ENCODE results near the gene TPSB2. TPM values are rescaled to one million over a fixed set of nuclear protein-coding genes. Genes with fewer than 3 reads are reported as not detected.
"Not testable (repeated sequence)": the region's sequence is repeated elsewhere in the genome, so short reads cannot be mapped to it uniquely, and the experiment has no call there.

The TPSB2 gene
- total RNA-seq, 2 experiments from 2014 or later = not detected

DNA sequence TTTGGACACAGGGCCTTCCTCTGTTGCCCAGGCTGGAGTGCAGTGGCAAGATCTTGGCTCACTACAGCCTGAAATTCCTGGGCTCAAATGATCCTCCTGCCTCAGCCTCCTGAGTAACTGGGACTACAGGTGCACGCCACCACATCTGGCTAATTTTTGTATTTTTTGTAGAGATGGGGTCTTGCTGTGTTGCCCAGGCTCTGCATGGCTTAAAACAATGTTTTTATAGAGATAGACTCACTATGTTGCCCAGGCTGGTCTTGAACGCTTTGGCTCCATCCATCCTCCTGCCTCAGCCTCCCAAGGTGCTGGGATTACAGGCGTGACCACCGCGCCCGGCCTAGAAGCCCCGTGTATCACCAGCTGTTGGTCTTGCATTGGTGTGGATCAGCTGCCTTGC, 39.4 kb upstream of the TPSB2 start:
- H3K27ac Mint-ChIP-seq; H3K36me3 Mint-ChIP-seq (ENCODE audit: low read depth); H3K27me3 Mint-ChIP-seq; H3K4me3 Mint-ChIP-seq; DNase-seq; H3K4me1 Mint-ChIP-seq; POLR2A ChIA-PET; H3K9me3 Mint-ChIP-seq: not testable (repeated sequence)
- CTCF ChIA-PET = interaction anchor here (0.6 kb wide), 1 partner anchor 537 kb away, joined by 3 read pairs; no protein-coding TSS in a partner anchor

DNA sequence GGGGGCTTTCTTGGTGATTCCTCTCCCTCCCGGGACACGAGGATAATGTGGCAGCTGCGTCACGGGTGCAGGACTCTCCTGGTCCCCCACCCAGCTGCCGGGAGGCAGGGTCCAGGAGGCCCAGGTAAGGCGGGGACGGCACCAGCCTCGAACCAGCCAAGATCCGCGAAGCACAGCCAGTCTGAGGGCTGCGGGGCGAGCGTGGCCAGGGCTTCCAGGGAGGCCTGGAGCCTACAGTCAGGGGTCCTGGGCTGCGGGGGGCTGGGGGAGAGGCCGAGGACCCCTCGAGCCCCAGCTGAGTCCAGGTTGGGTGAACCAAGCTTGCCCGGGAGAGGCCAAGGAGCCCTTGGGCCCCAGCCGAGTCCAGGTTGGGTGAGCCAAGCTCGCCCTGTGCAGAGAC, 35.8 kb upstream of the TPSB2 start:
- Mint-ChIP-seq H3K36me3 (ENCODE audit: low read depth) (no peaks in the 10 kb centered on the region), H3K4me3 (no peak overlapping the region), H3K9me3 (peaks cover 10% of the 10 kb centered on the region), H3K27me3 (peaks cover 7% of the 10 kb centered on the region), H3K4me1 (no peaks in the 10 kb centered on the region), H3K27ac (no peak overlapping the region)
- ChIA-PET CTCF (interaction anchor here (0.6 kb wide), 1 partner anchor 774 kb away, joined by 3 read pairs; no protein-coding TSS in a partner anchor), POLR2A (no interaction called here)
- DNase-seq = no peak

DNA sequence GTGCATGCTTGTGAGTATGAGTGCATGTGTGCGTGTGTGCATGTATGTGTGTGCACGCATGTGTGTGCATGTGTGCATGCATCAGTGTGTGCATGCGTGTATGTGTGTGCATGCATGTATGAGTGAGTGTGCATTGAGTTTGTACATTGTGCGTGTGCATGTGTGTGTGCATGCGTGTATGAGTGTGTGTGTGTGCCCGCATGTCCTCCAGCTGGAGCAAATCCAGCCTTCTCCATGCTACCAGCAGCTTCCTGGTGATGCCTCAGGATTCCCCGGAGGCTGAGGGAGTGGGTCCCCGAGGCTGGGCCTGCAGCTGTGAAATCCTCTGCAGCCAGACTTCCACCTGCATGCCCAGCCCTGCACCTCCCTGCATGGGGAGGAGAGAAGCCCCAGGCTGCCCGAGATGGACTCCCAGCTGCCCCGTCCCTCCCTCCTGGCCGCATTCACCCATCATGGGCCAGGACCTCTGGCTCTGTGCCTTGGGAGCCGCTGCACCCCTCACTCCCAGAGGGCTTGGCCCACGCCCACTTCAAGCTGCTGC, 35.2 kb upstream of the TPSB2 start:
- no peaks in the 10 kb centered on the region for H3K36me3 Mint-ChIP-seq (ENCODE audit: low read depth)
- POLR2A ChIA-PET = no interaction called here
- no peak for DNase-seq
- H3K9me3 Mint-ChIP-seq = peaks cover 10% of the 10 kb centered on the region
- H3K4me3 Mint-ChIP-seq = no peak overlapping the region
- peaks cover 12% of the 10 kb centered on the region for H3K27me3 Mint-ChIP-seq
- no peak overlapping the region for H3K27ac Mint-ChIP-seq
- no peaks in the 10 kb centered on the region for H3K4me1 Mint-ChIP-seq
- CTCF ChIA-PET = interaction anchor here (0.6 kb wide), 1 partner anchor 774 kb away, joined by 3 read pairs; no protein-coding TSS in a partner anchor

DNA sequence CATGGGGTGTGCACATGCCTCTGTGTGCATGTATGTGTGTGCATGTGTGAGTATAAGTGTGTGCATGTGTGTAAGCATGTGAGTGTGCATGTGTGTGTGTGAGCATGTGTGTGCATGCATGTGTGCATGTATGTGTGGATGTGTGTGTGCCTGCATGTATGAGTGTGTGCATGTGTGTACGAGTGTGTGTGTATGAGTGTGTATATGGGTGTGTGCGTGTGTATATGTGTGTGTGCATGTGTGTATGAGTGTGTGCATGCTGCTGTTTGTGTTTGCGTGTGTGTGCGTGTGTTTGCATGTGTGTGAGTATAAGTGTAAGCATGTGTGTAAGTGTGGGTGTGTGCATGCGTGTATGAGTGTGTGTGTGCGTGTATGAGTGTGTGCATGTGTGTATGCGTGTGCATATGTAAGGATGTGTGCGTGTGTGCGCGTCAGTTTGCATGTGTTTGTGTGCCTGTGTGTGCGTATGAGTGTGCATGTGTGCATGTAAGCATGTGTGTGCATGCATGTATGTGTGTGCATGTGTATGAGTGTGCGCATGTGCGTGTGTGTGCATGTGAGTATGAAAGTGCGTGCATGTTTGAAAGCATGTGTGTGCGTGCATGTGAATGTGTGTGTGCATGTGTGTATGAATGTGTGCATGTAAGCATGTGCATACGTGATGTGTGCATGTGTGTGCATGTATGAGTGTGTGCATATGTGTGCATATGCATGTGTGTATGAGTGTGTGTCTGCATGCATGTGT, 34.5 kb upstream of the TPSB2 start:
- no peaks in the 10 kb centered on the region for H3K36me3 Mint-ChIP-seq (ENCODE audit: low read depth)
- POLR2A ChIA-PET = no interaction called here
- H3K27ac Mint-ChIP-seq = no peak overlapping the region
- H3K27me3 Mint-ChIP-seq = peaks cover 15% of the 10 kb centered on the region
- H3K4me3 Mint-ChIP-seq = no peak overlapping the region
- CTCF ChIA-PET = no interaction called here
- peaks cover 10% of the 10 kb centered on the region for H3K9me3 Mint-ChIP-seq
- H3K4me1 Mint-ChIP-seq = no peaks in the 10 kb centered on the region
- DNase-seq = no peak

DNA sequence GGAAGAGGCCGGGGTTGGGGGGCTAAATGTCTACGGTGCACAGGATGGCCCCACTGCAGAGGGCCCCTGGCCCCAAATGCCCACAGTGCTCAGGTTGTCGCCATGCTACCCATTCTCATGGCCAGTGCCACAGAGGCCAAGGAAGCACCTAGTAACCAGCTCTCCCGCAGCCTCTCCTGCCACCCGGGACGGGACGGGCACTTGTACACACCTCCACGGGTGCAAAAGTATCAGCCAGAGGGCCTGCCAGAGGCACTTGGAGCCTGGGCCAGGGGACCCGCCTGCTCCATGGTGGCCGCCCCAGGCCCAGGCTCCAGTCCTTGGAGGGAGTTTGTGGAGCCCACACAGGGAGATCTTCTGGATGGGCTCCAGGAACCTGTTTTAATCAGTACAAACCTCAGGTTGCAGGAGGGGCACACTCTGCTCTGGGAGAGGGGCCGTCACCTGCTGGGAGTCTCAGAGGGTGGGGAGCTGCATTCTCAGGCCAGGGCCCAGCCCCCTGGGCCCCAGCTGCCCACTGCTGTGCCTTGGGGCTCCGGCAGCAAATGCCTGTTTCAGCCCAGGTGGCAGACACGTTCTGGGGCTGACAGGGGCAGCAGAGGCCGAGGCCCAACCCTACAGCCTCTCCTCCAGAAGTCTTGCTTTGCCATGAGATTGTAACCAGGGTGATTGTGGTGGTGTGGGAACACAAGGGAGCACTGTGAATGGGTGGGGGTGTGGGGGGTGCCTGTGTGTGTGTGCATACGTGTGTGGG, 33.8 kb upstream of the TPSB2 start:
- H3K36me3 Mint-ChIP-seq (ENCODE audit: low read depth) = no peaks in the 10 kb centered on the region
- H3K9me3 Mint-ChIP-seq = peaks cover 10% of the 10 kb centered on the region
- DNase-seq = no peak
- ChIA-PET POLR2A (no interaction called here), CTCF (no interaction called here)
- peaks cover 2% of the 10 kb centered on the region for H3K4me1 Mint-ChIP-seq
- H3K27ac Mint-ChIP-seq = no peak overlapping the region
- H3K27me3 Mint-ChIP-seq = peaks cover 15% of the 10 kb centered on the region
- H3K4me3 Mint-ChIP-seq = no peak overlapping the region

DNA sequence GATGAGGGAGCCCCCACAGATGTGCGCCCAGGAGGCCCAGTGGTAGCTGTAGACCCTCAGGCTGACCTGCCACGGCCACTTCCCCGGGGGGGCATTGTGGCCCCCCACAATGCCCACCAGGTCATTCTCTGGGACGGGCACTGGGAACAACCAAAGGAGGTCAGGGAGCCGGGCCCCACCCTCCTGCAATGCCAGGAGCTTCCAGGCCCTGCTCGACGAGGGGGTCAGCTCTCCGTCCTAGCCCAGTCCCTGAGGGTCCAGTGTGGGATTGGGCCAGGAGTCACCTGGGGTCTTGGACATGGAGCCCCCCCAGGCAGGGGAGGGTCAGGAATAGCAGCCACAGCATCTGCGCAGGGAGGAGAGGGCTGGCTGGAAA, 32.9 kb upstream of the TPSB2 start:
- POLR2A ChIA-PET = no interaction called here
- H3K4me1 Mint-ChIP-seq = peaks cover 2% of the 10 kb centered on the region
- H3K27ac Mint-ChIP-seq = no peak overlapping the region
- no peak for DNase-seq
- H3K4me3 Mint-ChIP-seq = no peak overlapping the region
- peaks cover 10% of the 10 kb centered on the region for H3K9me3 Mint-ChIP-seq
- CTCF ChIA-PET = no interaction called here
- H3K36me3 Mint-ChIP-seq (ENCODE audit: low read depth) = no peaks in the 10 kb centered on the region
- H3K27me3 Mint-ChIP-seq = peaks cover 15% of the 10 kb centered on the region

DNA sequence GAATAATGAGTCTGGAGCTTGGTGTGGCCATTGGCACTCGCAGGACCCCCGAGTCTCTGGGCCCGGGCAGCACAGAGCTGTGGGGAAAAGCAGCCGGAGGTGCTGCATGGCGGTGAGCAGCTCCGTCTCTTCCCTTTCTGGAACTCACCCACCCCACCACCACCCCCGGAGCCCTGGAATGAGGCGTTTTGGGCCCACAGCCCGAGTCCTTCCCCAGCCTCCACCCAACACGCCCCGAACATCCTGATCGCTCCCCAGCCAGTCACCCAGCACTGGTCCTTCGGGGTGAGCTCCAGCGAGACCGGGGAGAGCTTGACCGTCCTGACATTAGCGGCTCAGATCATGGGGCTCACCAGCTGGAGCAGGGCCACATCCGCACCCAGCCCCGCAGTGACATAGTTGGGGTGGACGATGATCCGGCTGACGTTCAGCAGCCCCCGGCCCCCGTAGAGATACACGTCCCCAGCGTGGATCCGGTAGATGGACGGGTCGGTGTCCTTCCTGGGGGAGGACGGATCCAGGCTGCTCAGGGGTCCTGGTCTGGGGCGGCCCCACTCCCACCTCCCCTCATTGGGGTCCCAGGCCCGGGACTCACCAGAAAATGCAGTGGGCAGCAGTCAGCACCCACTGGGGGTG, 32.3 kb upstream of the TPSB2 start:
- ChIA-PET CTCF (interaction anchor here (0.5 kb wide), 1 partner anchor 731 kb away, joined by 3 read pairs; no protein-coding TSS in a partner anchor), POLR2A (no interaction called here)
- Mint-ChIP-seq H3K4me1 (peaks cover 2% of the 10 kb centered on the region), H3K27me3 (peaks cover 15% of the 10 kb centered on the region), H3K4me3 (no peak overlapping the region), H3K9me3 (peaks cover 10% of the 10 kb centered on the region), H3K27ac (no peak overlapping the region), H3K36me3 (ENCODE audit: low read depth) (no peaks in the 10 kb centered on the region)
- no peak for DNase-seq

DNA sequence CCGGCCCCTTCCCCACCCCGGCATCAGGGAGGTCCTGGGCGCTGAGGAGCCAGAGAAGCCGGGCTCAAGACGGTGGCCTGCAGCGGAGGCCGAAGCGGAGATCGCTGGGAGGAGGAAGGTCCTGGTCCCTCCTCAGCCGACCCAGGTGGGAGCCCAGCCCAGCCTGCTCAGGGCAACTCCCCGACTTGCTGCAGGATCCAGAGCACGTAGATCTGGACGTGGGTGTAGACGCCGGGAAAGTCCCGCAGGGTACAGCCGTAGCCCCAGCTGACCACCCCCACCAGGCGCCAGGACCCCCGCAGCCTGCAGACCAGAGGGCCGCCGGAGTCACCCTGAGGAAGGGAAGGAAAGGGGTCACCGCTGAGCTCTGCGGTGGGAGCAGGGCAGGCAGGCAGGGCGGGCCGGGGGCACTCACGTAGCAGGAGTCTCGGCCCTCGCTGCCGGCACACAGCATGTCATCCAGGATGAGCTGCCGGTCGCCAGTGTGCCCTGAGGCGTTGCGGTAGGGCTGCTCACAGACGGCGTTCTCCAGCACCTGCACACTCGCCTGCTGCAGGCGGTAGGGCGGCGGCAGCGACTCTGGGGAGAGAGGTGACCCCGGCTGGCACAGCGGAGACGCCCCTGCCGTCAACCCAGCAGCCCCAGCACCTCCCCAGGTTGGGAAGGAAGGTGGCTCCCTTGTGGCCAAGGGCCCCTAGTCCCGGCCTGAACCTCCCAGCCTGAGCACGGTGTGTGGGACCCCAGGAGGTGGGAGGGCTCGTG, 31.3 kb upstream of the TPSB2 start:
- H3K4me3 Mint-ChIP-seq = no peak overlapping the region
- H3K9me3 Mint-ChIP-seq = peaks cover 10% of the 10 kb centered on the region
- H3K27me3 Mint-ChIP-seq = peaks cover 15% of the 10 kb centered on the region
- POLR2A ChIA-PET = no interaction called here
- no peaks in the 10 kb centered on the region for H3K36me3 Mint-ChIP-seq (ENCODE audit: low read depth)
- peaks cover 2% of the 10 kb centered on the region for H3K4me1 Mint-ChIP-seq
- no peak for DNase-seq
- no peak overlapping the region for H3K27ac Mint-ChIP-seq
- CTCF ChIA-PET = interaction anchor here (0.6 kb wide), 1 partner anchor 40 kb away, joined by 3 read pairs; no protein-coding TSS in a partner anchor

DNA sequence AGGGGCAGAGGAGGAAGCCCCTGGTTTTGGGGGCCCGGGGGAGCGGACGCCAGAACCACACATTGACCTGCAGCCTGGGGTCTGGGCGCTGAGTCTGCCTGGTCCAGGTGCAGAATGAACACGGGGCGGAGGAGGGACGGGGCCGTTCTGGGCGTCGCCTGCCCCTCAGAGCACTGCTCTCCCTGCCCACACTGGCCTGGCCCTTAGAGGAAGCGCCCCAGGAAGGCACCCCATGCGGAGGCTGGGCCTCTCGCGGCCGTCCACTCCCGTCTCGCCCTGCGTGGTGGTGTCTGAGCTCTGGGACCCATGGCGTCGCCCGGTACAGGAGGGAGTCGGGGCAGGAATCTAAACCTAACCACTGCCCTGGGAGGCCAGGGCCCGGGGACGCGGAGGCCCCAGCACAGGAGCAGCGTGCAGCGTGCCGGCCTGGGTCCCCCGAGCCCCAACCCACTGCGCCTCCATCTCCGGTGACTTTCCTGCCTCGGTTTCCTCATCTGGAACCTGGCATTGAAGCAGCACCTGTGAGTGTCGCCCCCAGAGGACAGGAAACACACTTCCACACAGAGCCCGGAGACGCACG, 30.2 kb upstream of the TPSB2 start:
- peaks cover 10% of the 10 kb centered on the region for H3K9me3 Mint-ChIP-seq
- DNase-seq = no peak
- H3K27ac Mint-ChIP-seq = peak overlapping the region; percentile 7
- CTCF ChIA-PET = no interaction called here
- H3K36me3 Mint-ChIP-seq (ENCODE audit: low read depth) = no peaks in the 10 kb centered on the region
- H3K4me1 Mint-ChIP-seq = peaks cover 2% of the 10 kb centered on the region
- no peak overlapping the region for H3K4me3 Mint-ChIP-seq
- POLR2A ChIA-PET = no interaction called here
- H3K27me3 Mint-ChIP-seq = peaks cover 15% of the 10 kb centered on the region

DNA sequence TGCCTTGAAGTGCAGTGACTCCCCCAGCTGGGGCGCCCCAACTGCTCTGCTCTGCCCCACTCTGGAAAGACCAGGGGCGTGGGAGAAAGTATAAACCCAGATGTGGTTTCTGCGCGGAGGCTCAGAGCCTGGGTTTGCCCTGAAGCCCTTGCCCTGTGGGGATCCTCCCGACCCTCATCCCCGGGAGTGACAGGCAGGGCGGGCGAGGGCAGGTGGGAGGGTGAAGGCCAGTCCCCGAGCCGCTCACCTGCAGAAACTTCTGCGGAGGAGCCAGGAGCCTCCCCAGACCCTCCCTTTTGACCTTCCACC, 29.7 kb upstream of the TPSB2 start:
- peaks cover 2% of the 10 kb centered on the region for H3K4me1 Mint-ChIP-seq
- peaks cover 15% of the 10 kb centered on the region for H3K27me3 Mint-ChIP-seq
- no peak for DNase-seq
- H3K36me3 Mint-ChIP-seq (ENCODE audit: low read depth) = no peaks in the 10 kb centered on the region
- H3K9me3 Mint-ChIP-seq = peaks cover 6% of the 10 kb centered on the region
- ChIA-PET CTCF (no interaction called here), POLR2A (no interaction called here)
- no peak overlapping the region for H3K27ac Mint-ChIP-seq
- H3K4me3 Mint-ChIP-seq = no peak overlapping the region

DNA sequence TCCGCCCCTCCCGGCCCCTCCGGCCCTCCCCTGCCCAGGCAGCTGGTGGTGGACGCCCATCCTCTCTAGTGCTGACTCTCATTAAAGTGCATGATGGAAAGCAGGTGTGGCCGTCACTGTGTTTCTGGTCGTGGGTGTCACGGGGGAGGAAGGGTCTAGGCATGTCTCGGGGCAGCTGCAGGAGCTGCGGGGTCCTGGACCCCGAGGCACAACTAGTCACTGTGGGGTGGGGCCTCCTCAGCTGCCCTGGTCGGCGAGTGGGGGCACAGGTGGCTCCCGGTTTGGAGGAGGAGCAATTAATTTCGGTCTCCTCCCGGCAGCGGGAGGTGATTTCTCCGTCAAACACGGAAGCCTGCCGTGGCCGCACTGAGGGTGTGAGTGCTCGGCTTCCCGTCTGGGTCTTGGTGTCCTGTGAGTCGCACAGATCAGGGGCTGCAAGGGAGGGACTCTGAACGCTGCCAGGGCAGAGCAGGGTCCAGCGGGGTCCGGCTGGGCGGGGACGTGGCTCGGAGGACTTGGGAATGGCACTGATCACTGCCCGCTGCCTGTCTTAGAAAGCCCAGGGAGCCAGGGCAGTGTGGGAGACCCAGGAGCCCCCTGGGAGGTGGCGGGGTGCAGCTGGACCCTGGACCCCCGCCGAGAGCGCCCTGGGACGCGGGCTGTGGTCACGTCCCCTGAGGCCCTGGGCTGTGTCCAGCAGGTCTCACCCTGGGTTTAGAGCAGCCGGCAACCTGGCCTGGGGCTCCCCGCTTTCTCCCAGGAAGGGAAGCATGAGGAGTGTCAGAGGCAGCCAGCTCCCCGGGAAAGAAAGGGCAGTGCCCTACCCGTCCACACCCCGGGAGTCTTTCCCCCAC, 29.1 kb upstream of the TPSB2 start:
- H3K4me3 Mint-ChIP-seq = no peak overlapping the region
- no peaks in the 10 kb centered on the region for H3K36me3 Mint-ChIP-seq (ENCODE audit: low read depth)
- peaks cover under 1% of the 10 kb centered on the region for H3K9me3 Mint-ChIP-seq
- ChIA-PET POLR2A (no interaction called here), CTCF (no interaction called here)
- H3K4me1 Mint-ChIP-seq = peaks cover 2% of the 10 kb centered on the region
- no peak for DNase-seq
- peaks cover 15% of the 10 kb centered on the region for H3K27me3 Mint-ChIP-seq
- no peak overlapping the region for H3K27ac Mint-ChIP-seq

DNA sequence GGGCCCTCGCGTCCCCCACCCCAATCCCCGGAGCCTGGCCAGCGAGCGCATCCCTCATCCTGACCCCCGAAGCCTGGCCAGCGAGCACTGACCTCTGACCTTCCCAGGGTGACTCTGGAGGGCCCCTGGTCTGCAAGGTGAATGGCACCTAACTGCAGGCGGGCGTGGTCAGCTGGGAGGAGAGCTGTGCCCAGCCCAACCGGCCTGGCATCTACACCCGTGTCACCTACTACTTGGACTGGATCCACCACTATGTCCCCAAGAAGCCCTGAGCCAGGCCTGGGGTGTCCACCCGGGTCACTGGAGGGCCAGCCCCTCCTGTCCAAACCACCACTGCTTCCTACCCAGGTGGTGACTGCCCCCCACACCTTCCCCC, 28.2 kb upstream of the TPSB2 start:
- Mint-ChIP-seq H3K36me3 (ENCODE audit: low read depth) (no peaks in the 10 kb centered on the region), H3K4me3 (no peak overlapping the region), H3K9me3 (no peaks in the 10 kb centered on the region), H3K27me3 (peaks cover 15% of the 10 kb centered on the region), H3K27ac (no peak overlapping the region), H3K4me1 (peaks cover 2% of the 10 kb centered on the region)
- POLR2A ChIA-PET = no interaction called here
- no peak for DNase-seq
- CTCF ChIA-PET = no interaction called here

Measured in activated CD4-positive, alpha-beta T cell treated with anti-CD3 and anti-CD28 coated beads, Interleukin-2, amount 10 ng/mL, durations not matched to agents 7 days and 5 days (primary cell).